Cerebellar nuclear complex (tissue), 1 donor: ENCODE data around the gene CENPP.
"Not testable (repeated sequence)": the region's sequence is repeated elsewhere in the genome, so short reads cannot be mapped to it uniquely, and the experiment has no call there.

ENCODE experiments used
- DNase-seq, 2 experiments: peaks; one replicate each; lab custom pipeline; 2025; lab: John Stamatoyannopoulos, UW

The CENPP gene

DNA sequence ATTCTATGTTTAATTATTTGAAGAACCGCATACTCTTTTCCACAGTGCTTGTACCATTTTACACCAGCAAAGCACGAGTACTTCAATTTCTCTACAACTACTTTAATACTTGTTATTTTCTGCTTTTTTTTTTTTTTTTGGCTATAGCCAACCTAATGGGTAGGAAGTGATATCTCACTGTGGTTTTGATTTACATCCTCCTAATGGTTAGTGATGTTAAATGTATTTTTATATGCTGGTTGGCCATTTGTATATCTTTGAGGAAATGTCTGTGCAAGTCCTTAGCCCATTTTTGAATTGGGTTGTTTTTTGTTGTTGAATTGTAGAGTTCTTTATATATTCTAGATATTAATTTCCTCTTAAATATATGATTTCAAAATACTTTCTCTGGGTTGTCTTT, 56.0 kb downstream of the CENPP start:
- no peak for DNase-seq

DNA sequence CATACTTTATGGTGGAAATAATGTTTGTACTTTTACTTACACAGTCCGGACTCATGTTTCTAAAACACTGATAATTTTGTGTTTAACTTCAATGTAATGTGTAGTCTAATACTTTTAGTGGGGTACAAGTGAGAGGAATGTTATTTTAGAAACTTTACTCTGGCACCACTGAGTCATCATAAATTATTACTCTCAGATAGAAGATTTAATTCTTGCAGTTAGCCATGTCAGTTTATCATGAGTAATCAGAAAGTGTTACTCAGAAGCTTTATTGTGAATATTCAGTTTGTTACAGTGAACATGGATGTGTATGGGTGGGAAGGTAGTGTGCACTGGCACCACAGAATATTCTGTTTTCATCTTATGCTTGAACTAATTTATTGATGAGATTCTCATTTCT, 58.6 kb downstream of the CENPP start:
- DNase-seq: no peak

DNA sequence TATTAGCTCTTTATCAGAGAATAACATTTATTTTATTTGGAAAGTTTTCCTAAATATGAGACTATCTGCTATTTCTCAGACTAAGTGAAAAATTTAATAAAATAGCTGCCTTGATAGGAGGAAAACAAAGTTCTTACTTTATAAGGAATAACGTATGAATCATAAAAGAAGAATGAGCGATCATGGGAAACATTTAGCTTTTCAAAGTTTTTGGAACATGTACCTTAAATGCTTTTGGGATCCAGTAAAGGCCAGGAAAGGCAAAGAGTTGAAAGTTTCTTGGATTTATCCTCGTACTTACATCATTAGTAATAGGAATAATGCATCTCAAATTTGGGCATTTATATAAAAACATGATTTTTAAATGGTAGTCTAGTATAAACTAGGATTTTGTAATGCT, 59.2 kb downstream of the CENPP start:
- no peak for DNase-seq

DNA sequence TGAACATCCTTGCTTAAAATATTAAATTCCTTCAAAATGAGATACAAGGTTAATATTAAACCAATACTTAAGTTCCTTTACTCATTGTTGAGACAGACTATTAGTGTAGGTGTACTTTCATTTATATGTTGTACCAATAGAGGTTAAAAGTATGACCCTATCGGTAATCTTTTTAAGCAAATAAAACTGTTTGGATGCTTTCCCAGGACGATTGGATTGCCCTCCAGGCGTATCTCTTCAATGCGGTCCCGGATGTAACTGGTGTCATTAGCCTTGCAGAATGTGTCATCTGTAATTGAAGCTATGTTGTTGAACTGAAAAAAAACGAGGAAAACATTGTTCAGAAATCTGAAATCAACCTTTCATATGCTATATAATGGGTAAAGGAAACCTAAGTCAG, 59.7 kb downstream of the CENPP start:
- no peak for DNase-seq

DNA sequence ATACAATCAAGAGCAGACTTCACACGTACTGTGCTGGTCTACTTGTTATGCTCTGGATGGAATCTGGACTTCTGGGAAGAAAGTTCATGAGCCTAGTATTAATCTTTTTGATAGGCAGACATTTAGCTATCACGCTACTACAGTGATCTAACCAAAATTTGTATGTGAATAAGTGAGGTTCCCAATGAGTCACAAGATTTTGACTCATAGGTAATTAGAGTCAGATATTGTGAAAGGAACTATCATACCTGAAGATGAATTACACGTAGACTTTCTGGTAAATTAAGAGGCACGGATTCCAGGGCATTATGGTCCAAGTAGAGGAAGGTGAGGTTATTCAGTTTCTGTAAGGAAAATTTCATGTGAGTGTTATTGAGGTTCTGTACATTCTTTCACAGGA, 60.2 kb downstream of the CENPP start:
- DNase-seq: no peak

DNA sequence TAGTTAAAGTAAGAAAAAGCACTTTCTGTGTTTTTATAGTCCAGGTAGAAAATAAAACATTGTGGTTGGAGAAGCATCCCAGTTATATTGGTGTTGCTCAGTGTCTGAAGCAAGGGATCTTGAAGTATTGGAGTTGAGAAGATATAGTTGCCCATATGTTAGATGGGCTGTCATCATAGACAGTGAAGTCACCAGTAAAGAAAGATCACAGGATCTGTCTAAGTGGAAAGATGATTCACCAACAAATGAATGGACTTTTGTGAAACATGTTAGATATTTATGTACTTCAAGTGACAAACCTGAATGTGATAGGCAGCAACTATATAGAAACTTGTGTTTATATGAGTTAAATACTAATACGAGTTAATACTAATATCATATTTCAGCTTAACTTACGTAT, 66.9 kb downstream of the CENPP start:
- no peak for DNase-seq

DNA sequence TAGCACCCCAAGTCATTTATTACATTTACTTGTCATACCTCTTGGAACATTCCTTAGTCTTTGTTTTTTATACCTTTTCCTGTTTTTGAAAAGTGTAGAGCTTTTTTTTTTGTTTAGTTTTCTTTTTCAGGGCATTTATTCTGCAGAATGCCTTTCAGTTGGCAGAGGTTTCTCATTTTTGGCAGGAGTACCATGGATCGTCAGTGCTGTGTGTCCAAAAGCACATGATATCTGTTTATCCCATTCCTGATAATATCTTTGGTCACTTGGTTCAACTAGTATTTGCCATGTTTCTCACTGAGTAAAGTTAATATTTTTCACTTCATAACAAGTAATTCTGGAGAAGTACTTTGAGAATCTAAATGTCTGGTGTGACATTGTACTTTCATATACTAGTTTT, 67.9 kb downstream of the CENPP start:
- no peak for DNase-seq

DNA sequence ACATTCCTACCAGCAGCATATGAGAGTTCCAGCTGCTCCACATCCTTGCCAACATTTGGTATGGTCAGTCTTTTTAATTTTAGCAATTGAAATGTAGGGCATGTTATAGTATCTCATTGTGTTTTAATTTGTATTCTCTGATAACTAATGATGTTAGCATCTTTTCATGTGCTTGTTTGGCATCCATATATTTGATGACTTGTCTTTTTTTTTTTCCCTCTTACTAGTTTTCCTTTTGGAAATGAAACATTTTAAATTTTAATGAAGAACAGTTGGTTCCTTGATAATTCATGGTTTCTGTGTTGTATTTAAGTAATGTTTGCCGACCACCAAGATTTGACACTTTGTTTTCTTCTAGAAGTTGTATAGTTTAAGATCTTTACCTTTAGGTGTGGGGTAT, 69.9 kb downstream of the CENPP start:
- DNase-seq: no peak

DNA sequence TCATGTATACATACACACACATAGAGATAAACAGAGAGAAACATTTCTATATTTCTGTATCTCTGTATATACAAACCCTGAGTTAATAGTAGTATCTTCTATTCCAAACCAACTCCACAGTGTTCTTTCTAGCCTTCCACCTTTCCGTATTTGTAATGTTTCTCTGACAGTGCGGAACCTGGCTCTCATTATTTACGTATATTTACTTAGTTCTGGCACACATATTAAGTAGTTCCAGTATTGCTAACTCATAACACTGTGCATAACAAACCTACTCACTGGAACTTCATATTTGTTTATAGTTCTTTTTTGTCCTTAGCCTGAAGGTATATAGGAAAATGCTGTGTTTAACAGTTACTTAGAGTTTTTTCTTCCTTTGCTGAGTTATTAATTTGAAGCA, 72.1 kb downstream of the CENPP start:
- DNase-seq: no peak

DNA sequence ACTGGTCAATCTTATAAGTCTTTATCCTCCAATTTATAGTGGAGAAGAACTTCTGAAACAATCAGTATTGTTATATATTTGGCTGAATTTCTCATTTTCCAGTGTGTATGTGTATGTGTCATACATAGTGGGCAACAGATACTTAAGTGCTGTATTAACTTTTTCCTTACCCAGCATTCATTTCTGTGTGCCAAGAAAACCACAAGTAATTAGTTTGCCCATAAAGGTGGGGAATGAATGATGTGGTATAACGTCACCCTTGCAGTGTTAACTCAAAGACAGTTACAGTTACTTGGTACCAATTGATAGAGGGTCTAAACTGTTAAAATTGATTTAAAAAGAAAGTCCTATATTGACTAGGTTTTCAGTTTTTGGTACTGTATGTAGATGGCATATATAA, 76.6 kb downstream of the CENPP start:
- no peak for DNase-seq

DNA sequence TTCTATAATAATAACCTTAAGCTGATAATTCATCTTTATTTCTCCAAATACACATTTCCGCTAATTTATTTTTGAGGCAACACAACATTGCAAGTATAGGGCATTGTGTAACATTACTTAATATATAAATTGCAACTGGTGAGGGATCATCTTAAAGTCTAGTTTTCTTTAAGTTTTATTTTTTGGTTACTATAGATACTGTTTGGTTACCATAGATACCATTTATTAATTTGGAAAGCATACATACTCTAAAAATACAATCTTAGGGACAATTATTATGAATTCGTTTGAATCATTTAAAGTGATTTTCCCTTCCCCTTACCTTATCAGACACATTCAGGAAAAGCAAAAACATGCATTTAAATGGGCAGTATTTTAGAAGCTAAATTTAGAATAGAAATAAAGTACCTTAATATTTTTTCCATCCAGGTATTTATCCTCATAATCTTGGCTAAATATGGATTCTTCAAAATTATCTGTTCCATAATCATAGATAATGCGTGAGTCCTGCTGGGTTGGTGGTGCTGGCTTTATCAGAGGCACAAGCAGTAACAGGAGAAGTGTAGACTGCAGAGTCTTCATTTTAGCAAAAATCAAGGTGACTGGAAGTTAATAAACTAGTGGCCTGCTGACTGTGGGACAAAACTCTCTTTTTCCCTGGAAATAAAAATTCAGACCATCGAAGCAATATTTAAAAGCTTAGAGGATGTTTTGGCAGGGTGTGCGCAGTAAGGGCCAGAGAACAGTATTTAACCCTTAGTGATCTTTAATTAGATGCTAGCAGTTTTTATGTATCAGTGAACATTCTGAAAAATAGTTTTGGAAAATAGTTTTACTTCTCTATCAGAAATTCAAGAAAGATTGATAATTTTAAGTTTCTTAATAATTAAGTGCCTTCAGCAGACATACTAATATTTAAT, 77.3 kb downstream of the CENPP start:
- no peak for DNase-seq

DNA sequence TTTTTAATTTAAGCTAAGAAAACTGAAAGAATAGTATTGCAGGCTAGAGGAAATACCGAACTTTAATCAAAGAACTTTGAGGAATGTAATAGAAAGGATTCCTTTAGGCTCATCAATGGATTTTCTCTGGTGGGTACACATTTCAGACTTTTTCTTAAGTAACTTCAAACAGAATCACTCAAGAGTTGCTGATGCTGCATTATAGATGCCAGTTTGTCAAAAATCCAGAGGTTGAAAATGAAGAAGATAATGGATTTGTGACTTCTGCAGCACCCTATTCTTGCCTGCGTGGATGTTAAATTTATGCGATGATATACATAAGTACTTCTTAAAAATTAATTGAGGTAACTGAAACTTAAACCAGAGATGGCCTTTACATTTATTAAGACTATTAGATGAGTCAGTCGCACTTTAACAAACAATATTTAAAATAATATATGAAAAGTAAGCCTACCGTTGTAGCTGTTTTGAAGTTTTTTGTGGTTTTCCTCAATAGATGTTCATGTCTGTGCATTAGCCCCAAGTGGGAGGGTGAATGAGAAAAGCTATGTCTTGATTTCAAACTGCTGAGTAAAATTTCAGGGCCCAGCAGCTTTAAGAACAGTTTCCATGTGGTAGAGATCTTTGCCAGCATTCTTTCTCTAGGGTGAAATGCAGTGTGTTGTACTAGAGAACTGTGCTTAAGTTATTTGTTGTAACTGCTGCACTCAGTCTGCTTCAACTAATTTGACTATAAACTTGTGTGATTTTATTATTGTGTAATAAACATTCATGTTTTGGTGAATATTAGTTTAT, 78.5 kb downstream of the CENPP start, which contains the start of gene OGN:
TSS of gene OGN (minus strand) at position 537 of the 795 bp plus-strand sequence. CDS start 1,171 bp downstream, outside the sequence.
- no peak for DNase-seq

DNA sequence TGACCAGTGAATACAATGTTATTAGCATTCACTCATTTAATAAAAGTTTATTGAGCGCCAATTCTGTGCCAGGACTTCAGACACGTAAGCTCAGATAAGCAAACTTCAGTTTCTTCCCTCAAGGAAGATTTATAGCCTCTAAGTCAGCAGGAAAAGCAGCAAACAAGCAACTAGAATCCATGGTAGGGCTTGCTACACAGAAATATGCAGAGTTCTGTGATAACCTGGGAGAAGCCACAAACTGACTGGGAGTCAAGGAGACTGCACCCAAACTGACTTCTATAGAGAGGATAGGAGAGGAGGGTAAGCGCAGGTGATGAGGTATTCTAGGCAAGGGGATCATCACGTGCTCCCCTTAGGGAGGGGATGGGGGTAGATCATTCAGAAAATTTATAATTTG, 80.1 kb downstream of the CENPP start:
- DNase-seq: no peak

DNA sequence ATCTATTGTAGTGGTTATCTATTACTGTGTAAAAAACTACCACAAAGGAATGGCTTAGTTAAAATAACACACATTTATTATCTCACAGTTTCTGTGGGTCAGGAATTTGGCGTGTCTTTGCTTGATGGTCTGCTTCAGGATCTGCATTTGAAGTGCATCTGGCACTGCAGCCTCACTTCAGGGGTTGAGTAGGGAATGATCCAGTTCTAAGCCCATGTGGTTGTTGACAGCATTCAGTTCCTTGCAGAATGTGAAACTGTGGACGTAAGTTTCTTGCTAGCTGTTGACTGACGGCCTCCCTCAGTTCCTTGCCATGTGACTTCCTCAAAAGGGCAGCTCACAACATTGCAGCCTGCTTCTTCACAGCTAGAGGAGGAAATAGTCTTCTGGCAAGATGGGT, 80.7 kb downstream of the CENPP start:
- DNase-seq: no peak

DNA sequence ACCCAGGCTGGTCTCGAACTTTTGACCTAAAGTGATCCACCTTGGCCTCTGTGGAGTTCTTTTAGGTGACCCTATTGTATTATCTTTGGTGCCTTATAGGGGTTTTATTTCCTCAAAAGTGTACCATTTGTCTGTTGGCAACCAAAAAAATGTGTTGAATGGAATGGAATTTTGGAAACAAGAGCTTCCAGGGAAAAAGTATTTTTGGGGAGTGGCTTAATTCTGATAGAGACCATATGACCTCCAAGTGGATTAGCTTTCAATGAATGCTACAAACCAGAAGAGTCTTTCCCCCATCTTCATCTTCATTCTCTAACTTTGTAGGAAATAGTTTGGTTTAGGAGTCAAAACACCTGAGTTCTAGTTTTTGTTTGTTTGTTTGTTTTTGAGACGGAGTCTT, 82.1 kb downstream of the CENPP start:
- no peak for DNase-seq

DNA sequence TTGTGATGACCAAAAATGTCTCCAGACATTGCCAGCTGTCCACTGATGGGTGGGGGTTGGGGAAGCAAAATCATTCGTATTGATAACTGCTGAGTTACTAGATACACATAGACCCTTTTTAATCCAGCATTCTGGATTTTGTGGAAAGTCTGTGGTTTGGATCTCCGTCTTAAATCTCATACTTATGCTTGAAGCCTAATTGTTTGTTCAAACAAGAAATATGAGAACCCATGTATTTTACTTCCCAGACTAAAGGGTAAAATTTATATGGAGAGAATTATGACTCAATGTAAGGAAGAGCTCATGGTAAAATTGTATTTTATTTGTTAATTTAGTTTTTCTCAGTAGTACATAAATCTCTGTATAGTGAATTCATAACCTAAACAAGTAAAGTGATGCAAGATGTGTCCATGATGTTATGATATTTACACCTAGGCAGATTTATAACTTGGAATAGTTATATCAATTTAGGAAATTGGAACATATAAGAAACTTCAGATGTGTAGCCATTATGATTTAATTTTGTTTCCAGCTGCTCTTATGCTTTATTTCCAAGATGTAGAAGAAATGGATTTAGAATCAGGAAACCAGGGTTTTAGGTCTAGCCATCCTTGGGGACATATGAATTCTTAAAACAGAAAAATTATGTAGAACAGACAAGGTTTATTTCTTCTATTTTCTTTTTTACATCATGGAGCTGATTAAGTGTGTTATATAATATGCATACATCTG, 83.2 kb downstream of the CENPP start:
- DNase-seq: no peak

DNA sequence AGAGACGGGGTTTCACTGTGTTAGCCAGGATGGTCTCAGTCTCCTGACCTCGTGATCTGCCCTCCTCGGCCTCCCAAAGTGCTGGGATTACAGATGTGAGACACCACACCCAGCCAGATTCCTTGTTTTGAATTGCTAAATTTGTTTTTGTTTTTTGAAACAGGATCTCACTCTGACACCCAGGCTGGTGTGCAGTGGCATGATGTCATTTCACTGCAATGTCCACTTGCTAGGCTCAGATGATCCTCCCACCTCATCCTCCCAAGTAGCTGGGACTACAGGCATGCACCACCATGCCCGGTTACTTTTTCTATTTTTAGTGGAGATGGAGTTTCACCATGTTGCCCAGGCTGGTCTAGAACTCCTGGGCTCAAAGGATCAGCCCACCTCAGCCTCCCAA, 85.4 kb downstream of the CENPP start:
- DNase-seq: not testable (repeated sequence)

DNA sequence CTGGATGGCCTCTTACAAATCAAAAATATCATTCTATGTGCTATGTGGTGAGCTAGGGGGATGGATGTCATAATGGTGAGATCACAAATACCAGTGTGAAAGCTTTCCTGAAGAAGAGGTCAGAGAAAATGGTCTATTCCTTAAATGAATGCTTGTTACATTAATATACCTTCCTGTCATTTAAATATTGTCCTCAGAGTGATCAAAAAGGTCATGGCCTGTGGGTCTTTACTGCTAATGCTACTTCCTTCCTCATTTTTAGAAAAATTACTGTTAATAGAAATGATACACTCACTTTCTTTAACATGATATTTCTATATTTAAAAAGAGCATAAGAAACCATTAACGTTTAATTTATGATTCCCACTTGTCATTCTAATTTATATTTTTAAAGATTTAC, 88.8 kb downstream of the CENPP start:
- DNase-seq: no peak

DNA sequence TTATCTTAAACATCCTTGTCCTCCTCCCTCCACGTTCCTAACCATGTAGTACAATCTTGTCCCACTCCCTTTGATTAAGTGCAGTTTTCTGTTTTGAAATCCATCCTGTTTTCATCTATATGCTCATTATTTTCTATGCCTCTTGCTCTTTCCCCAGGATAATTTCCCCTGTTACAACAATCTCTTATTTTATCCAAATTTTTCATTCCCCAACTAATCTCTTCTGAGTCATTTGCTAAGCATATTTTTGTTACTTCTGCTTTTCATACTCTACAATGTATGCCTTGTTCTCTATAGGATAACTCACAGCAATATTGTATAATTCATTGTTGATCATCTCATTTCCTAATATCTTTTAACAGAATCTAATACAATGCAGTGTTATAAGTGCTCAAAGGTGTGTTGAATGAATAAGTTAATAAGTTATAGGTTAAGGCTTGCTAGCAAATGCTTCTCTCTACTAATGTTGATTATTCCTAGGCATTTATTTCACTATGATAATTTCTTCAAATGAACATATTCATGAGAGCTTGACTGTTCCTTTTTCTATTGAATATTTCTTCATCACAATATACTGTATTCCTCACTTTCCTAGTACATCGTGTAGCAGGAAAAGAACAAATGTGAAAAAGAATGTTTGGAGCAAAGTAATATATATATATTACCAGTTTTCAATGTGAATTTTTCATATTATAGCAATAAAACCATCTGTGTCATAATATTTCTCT, 97.0 kb downstream of the CENPP start:
- DNase-seq: no peak

DNA sequence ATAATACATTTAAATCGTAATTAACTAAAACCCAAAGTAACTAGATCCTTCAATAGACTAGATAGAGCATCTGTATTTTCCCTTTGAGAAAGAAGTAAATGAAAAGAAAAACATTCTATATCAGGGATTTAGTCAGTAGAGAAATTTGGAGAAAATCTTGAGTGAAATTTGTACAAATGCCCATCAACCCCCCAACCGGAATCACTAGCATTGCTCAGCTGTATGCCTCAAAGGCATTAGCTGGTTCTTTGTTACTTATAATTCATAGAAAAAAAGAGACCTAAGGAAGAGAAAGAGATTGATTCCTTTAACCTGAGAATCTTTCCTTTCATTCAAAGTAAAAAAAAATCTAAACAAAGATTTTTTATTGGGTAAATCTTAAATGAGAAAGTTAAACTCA, 97.9 kb downstream of the CENPP start:
- no peak for DNase-seq

DNA sequence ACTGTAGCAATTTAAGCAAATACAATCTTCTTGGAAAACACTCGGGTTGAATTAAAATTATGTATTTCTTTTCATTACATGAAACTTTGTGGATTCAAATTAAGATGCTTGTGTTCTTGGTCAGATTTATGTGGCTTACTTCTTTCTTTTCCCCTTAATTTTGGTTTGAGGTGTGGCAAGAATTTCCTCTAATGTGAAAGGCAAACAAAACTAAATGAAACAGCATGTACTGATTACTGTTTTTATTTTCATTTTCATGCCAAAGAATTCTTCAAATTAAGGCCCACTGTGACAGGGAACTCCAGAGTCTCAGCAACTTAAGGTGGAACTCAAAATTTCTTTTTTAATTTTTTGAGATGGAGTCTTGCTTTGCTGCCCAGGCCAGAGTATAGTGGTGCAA, 98.6 kb downstream of the CENPP start, which contains the start of gene OMD:
TSS of gene OMD (minus strand) at position 132 of the 400 bp plus-strand sequence. CDS start 6,913 bp downstream, outside the sequence.
- no peak for DNase-seq

DNA sequence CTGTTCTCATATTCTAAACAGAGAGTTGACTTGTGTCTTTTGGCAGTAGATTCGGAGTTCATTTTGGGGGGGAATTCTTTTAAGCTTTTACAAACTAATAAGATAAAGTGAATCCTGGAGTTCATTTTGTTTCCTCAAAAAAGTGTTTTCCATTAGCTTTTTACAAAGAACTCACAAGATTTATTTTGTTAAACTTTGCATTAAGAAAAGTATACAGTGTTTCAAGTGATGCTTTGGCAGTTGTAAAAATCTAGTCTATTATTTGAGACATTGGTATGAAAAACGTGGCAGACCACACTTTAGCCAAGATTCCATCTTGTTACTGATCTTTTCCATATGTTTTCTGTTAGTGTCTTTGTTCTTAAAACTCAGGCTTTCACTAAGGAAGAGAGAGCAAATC, 99.7 kb downstream of the CENPP start:
- DNase-seq: no peak
